CD4-positive, alpha-beta T cell treated with Interleukin-1 beta for 1 hour (primary cell): Measurements from ENCODE around the gene AIRE.
A peak's percentile ranks its signal among the peaks of the same experiment; 100 is the strongest.
"Not testable (repeated sequence)": the region's sequence is repeated elsewhere in the genome, so short reads cannot be mapped to it uniquely, and the experiment has no call there.

Experiments used
- DNase-seq, 2 donors: peaks; one replicate each; pipeline ENCODE4 v3.0.0-alpha.2; 2020 to 2022

The AIRE gene

GRCh38 chr21:44267655-44268142 lies 18.0 kb upstream of the AIRE start:
- DNase-seq: peak; percentile 27 to 36

GRCh38 chr21:44269090-44269489 lies 16.6 kb upstream of the AIRE start:
- DNase-seq: no peak

- DNase-seq: no peak
Observed at GRCh38 chr21:44271558-44272283, 14.0 kb upstream of the AIRE start.

- DNase-seq: no peak
Observed at GRCh38 chr21:44272284-44272858, 13.3 kb upstream of the AIRE start.

- no peak for DNase-seq
Observed at GRCh38 chr21:44273046-44273445, 12.6 kb upstream of the AIRE start.

- no peak for DNase-seq
Observed at GRCh38 chr21:44275041-44275440, 10.6 kb upstream of the AIRE start.

- no peak for DNase-seq
Observed at GRCh38 chr21:44279354-44280260, 6.1 kb upstream of the AIRE start.

GRCh38 chr21:44281801-44282200 lies 3.9 kb upstream of the AIRE start:
- DNase-seq: no peak

GRCh38 chr21:44282370-44282769 lies 3.3 kb upstream of the AIRE start:
- DNase-seq: no peak

- DNase-seq: not testable (repeated sequence)
Observed at GRCh38 chr21:44283211-44283785, 2.4 kb upstream of the AIRE start.

GRCh38 chr21:44283948-44284347 lies 1.7 kb upstream of the AIRE start:
- DNase-seq: no peak

- no peak for DNase-seq
Observed at GRCh38 chr21:44286086-44286715, 525 bp downstream of the AIRE start.

- DNase-seq: no peak
Observed at GRCh38 chr21:44286716-44287632, 1.3 kb downstream of the AIRE start.

- DNase-seq: no peak
Observed at GRCh38 chr21:44288251-44289110, 2.8 kb downstream of the AIRE start.

- DNase-seq: no peak
Observed at GRCh38 chr21:44289381-44290010, 3.8 kb downstream of the AIRE start.

GRCh38 chr21:44290327-44291077 lies 4.8 kb downstream of the AIRE start:
- DNase-seq: no peak

GRCh38 chr21:44291078-44291935 lies 5.6 kb downstream of the AIRE start:
- no peak for DNase-seq
